Activated CD8-positive, alpha-beta T cell treated with anti-CD3 and anti-CD28 coated beads for 36 hours (primary cell): Measurements from ENCODE around the gene PWWP2B. TPM values are rescaled to one million over a fixed set of nuclear protein-coding genes. Genes with fewer than 3 reads are reported as not detected.

ENCODE experiments used
- ATAC-seq: fragments of 200-7000 bp; cut with Tn5 transposase; one replicate; pipeline ENCODE4 v1.10.0; 2021; ENCODE audit warnings: mild to moderate bottlenecking, moderate library complexity
- CTCF ChIA-PET: fragments of 350-600 bp; sonication (Branson Sonifier 250); formaldehyde crosslinking; loops from one replicate; lab custom pipeline; 2021; ENCODE audit warnings: antibody characterized with exemption; lab: Charles Lee
- POLR2A ChIA-PET: fragments of 350-600 bp; sonication (Branson Sonifier 250); formaldehyde crosslinking; loops from one replicate; lab custom pipeline; 2021; ENCODE audit warnings: antibody characterized with exemption; lab: Charles Lee
- DNase-seq: peaks from one replicate; pipeline ENCODE4 v3.0.0-alpha.2; 2020
- H3K27ac Mint-ChIP-seq: one replicate; pipeline ENCODE4 v1.8.0; 2021; ENCODE audit warnings: mild to moderate bottlenecking, mixed read lengths
- H3K27me3 Mint-ChIP-seq: one replicate; pipeline ENCODE4 v1.8.0; 2021; ENCODE audit warnings: mixed read lengths
- H3K36me3 Mint-ChIP-seq: one replicate; pipeline ENCODE4 v1.8.0; 2021; ENCODE audit warnings: low read depth, mixed read lengths
- H3K4me1 Mint-ChIP-seq: one replicate; pipeline ENCODE4 v1.8.0; 2021; ENCODE audit warnings: low read depth, mixed read lengths
- H3K4me3 Mint-ChIP-seq: one replicate; pipeline ENCODE4 v1.8.0; 2021; ENCODE audit warnings: mild to moderate bottlenecking, moderate library complexity, mixed read lengths
- H3K9me3 Mint-ChIP-seq: one replicate; pipeline ENCODE4 v1.8.0; 2021; ENCODE audit warnings: mixed read lengths
- CTCF ChIP-seq: fragments of 200-600 bp; IDR thresholded peaks from one replicate; pipeline ENCODE4 v1.8.0; 2022; ENCODE audit warnings: antibody characterized with exemption, mild to moderate bottlenecking
- intact Hi-C: fragments of 100-400 bp; cut with micrococcal nuclease; formaldehyde crosslinking; loops from one replicate; pipeline ENCODE4 v1.10.0; 2022
- total RNA-seq, 2 experiments: library from RNA; stranded (reverse); gene quantifications; one replicate each; pipeline ENCODE4 v1.2.3, GENCODE V29; 2021

Gene PWWP2B
- total RNA-seq, 2 experiments from 2014 or later = 6.0 to 6.6 TPM

GRCh38 chr10:132452651-132453469 lies 55.9 kb downstream of the PWWP2B start:
- H3K9me3 Mint-ChIP-seq = no peaks in the 10 kb centered on the region
- POLR2A ChIA-PET = no interaction called here
- peak; percentile 82 for ATAC-seq
- H3K36me3 Mint-ChIP-seq = no peaks in the 10 kb centered on the region
- TF ChIP-seq CTCF = peak; percentile 95
- peak overlapping the region; percentile 57 for H3K27ac Mint-ChIP-seq
- peak overlapping the region; percentile 18 for H3K4me3 Mint-ChIP-seq
- no peaks in the 10 kb centered on the region for H3K27me3 Mint-ChIP-seq
- CTCF ChIA-PET = interaction anchor here (1.0 to 1.3 kb wide), 2 partner anchors 80 to 140 kb away, joined by 3 to 4 read pairs; no protein-coding TSS in a partner anchor
- H3K4me1 Mint-ChIP-seq = peaks cover 22% of the 10 kb centered on the region
- peak; percentile 88 for DNase-seq
- intact Hi-C loops = loop anchor here (5.0 to 10.0 kb wide), 2 partner anchors 66 to 238 kb away; no protein-coding TSS in a partner anchor

GRCh38 chr10:132453470-132453861 lies 56.5 kb downstream of the PWWP2B start:
- Mint-ChIP-seq H3K36me3 (no peaks in the 10 kb centered on the region), H3K27ac (no peak overlapping the region), H3K4me3 (no peak overlapping the region), H3K27me3 (no peaks in the 10 kb centered on the region), H3K4me1 (peaks cover 18% of the 10 kb centered on the region), H3K9me3 (no peaks in the 10 kb centered on the region)
- ChIA-PET CTCF (interaction anchor here (0.7 to 1.3 kb wide), 3 partner anchors 81 to 124 kb away, joined by 3 to 4 read pairs (median 4); no protein-coding TSS in a partner anchor), POLR2A (no interaction called here)
- intact Hi-C loops = loop anchor here (5.0 to 10.0 kb wide), 2 partner anchors 66 to 239 kb away; no protein-coding TSS in a partner anchor
- TF ChIP-seq CTCF = no peak
- DNase-seq = no peak
- ATAC-seq = no peak

GRCh38 chr10:132454296-132455198 lies 57.5 kb downstream of the PWWP2B start:
- Mint-ChIP-seq H3K9me3 (no peaks in the 10 kb centered on the region), H3K27me3 (no peaks in the 10 kb centered on the region), H3K4me3 (no peak overlapping the region), H3K36me3 (no peaks in the 10 kb centered on the region), H3K27ac (no peak overlapping the region), H3K4me1 (peaks cover 18% of the 10 kb centered on the region)
- no peak for DNase-seq
- ChIA-PET CTCF (interaction anchor here (0.7 to 2.7 kb wide), 6 partner anchors 82 to 178 kb away, joined by 3 to 10 read pairs (median 4); no protein-coding TSS in a partner anchor), POLR2A (no interaction called here)
- TF ChIP-seq CTCF = no peak
- ATAC-seq = no peak
- intact Hi-C loops = loop anchor here (5.0 to 10.0 kb wide), 3 partner anchors 67 to 240 kb away; no protein-coding TSS in a partner anchor

- CTCF ChIA-PET = interaction anchor here (1.3 to 2.7 kb wide), 2 partner anchors 95 to 177 kb away, joined by 3 to 10 read pairs; no protein-coding TSS in a partner anchor
- H3K36me3 Mint-ChIP-seq = no peaks in the 10 kb centered on the region
Measured at GRCh38 chr10:132455441-132455971, 58.5 kb downstream of the PWWP2B start.

More at GRCh38 chr10:132455441-132455971, 58.5 kb downstream of the PWWP2B start:
- Mint-ChIP-seq H3K4me1 (peaks cover 16% of the 10 kb centered on the region), H3K9me3 (no peaks in the 10 kb centered on the region), H3K4me3 (no peak overlapping the region), H3K27ac (no peak overlapping the region), H3K27me3 (no peaks in the 10 kb centered on the region)
- POLR2A ChIA-PET = interaction anchor here (1.1 to 2.0 kb wide), 2 partner anchors 8 to 187 kb away, joined by 3 to 6 read pairs; no protein-coding TSS in a partner anchor
- no peak for TF ChIP-seq CTCF
- intact Hi-C loops = loop anchor here (5.0 to 10.0 kb wide), 2 partner anchors 87 to 241 kb away; no protein-coding TSS in a partner anchor
- ATAC-seq = no peak
- DNase-seq = no peak
